Body of pancreas (tissue), 4 donors: Measurements from ENCODE around the gene FGD5. TPM values are rescaled to one million over a fixed set of nuclear protein-coding genes. Genes with fewer than 3 reads are reported as not detected.
A peak's percentile ranks its signal among the peaks of the same experiment; 100 is the strongest.

ENCODE experiments used
- ATAC-seq: fragments of 150-250 bp; one replicate; pipeline ENCODE4 v1.9.1; 2016
- DNase-seq, 4 donors: peaks; one replicate each; pipeline ENCODE4 v3.0.0-alpha.2; 2019
- H3K27ac ChIP-seq, 4 donors: fragments of 200-600 bp; sonication (generic); 1 replicate in 3 of 4; 2 replicates in 1 of 4; pipeline versions ENCODE4 v1.5.1 to v1.6.1; 2016 to 2019; ENCODE audit warnings: mild to moderate bottlenecking in 1 of 4, mixed read lengths in 1 of 4, moderate library complexity in 1 of 4
- H3K27me3 ChIP-seq, 2 donors: fragments of 200-600 bp; sonication (generic); one replicate each; pipeline ENCODE4 v1.6.0; 2016; ENCODE audit warnings: mild to moderate bottlenecking in 1 of 2
- H3K36me3 ChIP-seq, 2 donors: fragments of 200-600 bp; sonication (generic); replicated peaks in 1 of 2; 2 replicates each; pipeline ENCODE4 v1.5.1; 2016; ENCODE audit warnings: low read depth in 2 of 2; ENCODE audit not compliant: insufficient read depth in 1 of 2
- H3K4me1 ChIP-seq: fragments of 200-600 bp; sonication (generic); one replicate; pipeline ENCODE4 v1.6.0; 2016
- H3K4me3 ChIP-seq, 2 donors: fragments of 200-600 bp; sonication (generic); 1 replicate in 1 of 2; 2 replicates in 1 of 2; pipeline ENCODE4 v1.5.1; 2016 to 2019
- H3K9me3 ChIP-seq, 3 donors: fragments of 200-600 bp; sonication (generic); 1 replicate in 2 of 3; 2 replicates in 1 of 3; pipeline ENCODE4 v1.5.1; 2016
- CTCF ChIP-seq, 7 experiments: fragments of 450-650 bp in 4 of 7; fragments of 200-600 bp in 3 of 7; sonication (generic) in 3 of 7; IDR thresholded peaks; one replicate each; pipeline ENCODE4 v1.5.1; 2016 to 2019; ENCODE audit warnings: antibody characterized with exemption in 7 of 7
- POLR2A ChIP-seq, 3 donors: fragments of 450-650 bp; IDR thresholded peaks; one replicate each; pipeline ENCODE4 v1.6.1; 2016; ENCODE audit warnings: antibody characterized with exemption in 3 of 3, mild to moderate bottlenecking in 2 of 3
- WGBS, 2 donors: methylation state at CpG; one replicate each; pipeline ENCODE4 v1.1.5; 2017; 5-methylcytosine and 5-hydroxymethylcytosine counted together
- intact Hi-C: fragments of 100-400 bp; cut with DNase I; formaldehyde crosslinking; loops from one replicate; pipeline ENCODE4 v1.15.1; 2023
- total RNA-seq, 2 donors: library from RNA; depleted of rRNA; stranded (reverse); fragments of >200 nt; gene quantifications; one replicate each; pipeline ENCODE4 v1.1.0, GENCODE V29; 2016

The FGD5 gene
- total RNA-seq, 2 donors from 2014 or later: 4.9 to 7.8 TPM

GRCh38 chr3:14950274-14950673, 131.5 kb downstream of the FGD5 start:
- WGBS, 2 donors: 89 to 91% methylated on average over 2 of the region's 2 CpGs
- no peaks in the 10 kb centered on the region for H3K36me3 ChIP-seq
- no peak overlapping the region for H3K27ac ChIP-seq
- no peaks in the 10 kb centered on the region for H3K27me3 ChIP-seq
- no peaks in the 10 kb centered on the region for H3K9me3 ChIP-seq
- DNase-seq (no peak), ATAC-seq (no peak)
- peaks cover 31% of the 10 kb centered on the region for H3K4me1 ChIP-seq
- TF ChIP-seq POLR2A (IDR thresholded peaks at IDR 0.05): no peak
- no peak for TF ChIP-seq CTCF (IDR thresholded peaks at IDR 0.05)
- intact Hi-C loops: no loop called here
- H3K4me3 ChIP-seq: no peak overlapping the region

- Histone ChIP-seq H3K27ac (no peak overlapping the region), H3K27me3 (no peaks in the 10 kb centered on the region), H3K36me3 (no peaks in the 10 kb centered on the region), H3K9me3 (no peaks in the 10 kb centered on the region), H3K4me1 (peaks cover 24% of the 10 kb centered on the region), H3K4me3 (no peak overlapping the region)
- intact Hi-C loops: no loop called here
- DNase-seq: no peak
- no peak for TF ChIP-seq CTCF (IDR thresholded peaks at IDR 0.05)
- no peak for TF ChIP-seq POLR2A (IDR thresholded peaks at IDR 0.05)
- WGBS, 2 donors: 30 to 35% methylated on average over 1 of the region's 1 CpG
- no peak for ATAC-seq
These were observed 138.4 kb downstream of the FGD5 start for GRCh38 chr3:14957153-14957552.

- DNase-seq (no peak), ATAC-seq (no peak)
- Histone ChIP-seq H3K36me3 (no peaks in the 10 kb centered on the region), H3K27ac (no peak overlapping the region), H3K27me3 (no peaks in the 10 kb centered on the region), H3K4me3 (no peak overlapping the region), H3K9me3 (no peaks in the 10 kb centered on the region), H3K4me1 (peaks cover 24% of the 10 kb centered on the region)
- no peak for TF ChIP-seq POLR2A (IDR thresholded peaks at IDR 0.05)
- no peak for TF ChIP-seq CTCF (IDR thresholded peaks at IDR 0.05)
- intact Hi-C loops: no loop called here
- WGBS, 2 donors: 32% methylated on average over 1 of the region's 1 CpG
These were observed 139.2 kb downstream of the FGD5 start for GRCh38 chr3:14957925-14958324.

GRCh38 chr3:14959359-14959943, 140.7 kb downstream of the FGD5 start:
- no peaks in the 10 kb centered on the region for H3K27me3 ChIP-seq
- WGBS, 2 donors: 70 to 75% methylated on average over 2 of the region's 2 CpGs
- H3K9me3 ChIP-seq: no peaks in the 10 kb centered on the region
- TF ChIP-seq CTCF (IDR thresholded peaks at IDR 0.05): no peak
- TF ChIP-seq POLR2A (IDR thresholded peaks at IDR 0.05): no peak
- no peak for DNase-seq
- H3K4me3 ChIP-seq: no peak overlapping the region
- intact Hi-C loops: no loop called here
- H3K36me3 ChIP-seq: no peaks in the 10 kb centered on the region
- ATAC-seq: no peak
- peak overlapping the region in 1 of 4 donors; percentile 29 for H3K27ac ChIP-seq
- peaks cover 24% of the 10 kb centered on the region for H3K4me1 ChIP-seq

- TF ChIP-seq POLR2A (IDR thresholded peaks at IDR 0.05) (no peak), CTCF (IDR thresholded peaks at IDR 0.05) (no peak)
- Histone ChIP-seq H3K9me3 (no peaks in the 10 kb centered on the region), H3K36me3 (no peaks in the 10 kb centered on the region), H3K27me3 (no peaks in the 10 kb centered on the region), H3K4me3 (no peak overlapping the region), H3K27ac (no peak overlapping the region), H3K4me1 (peaks cover 8% of the 10 kb centered on the region)
- intact Hi-C loops: no loop called here
- DNase-seq: no peak
- no peak for ATAC-seq
- WGBS, 2 donors: 94 to 95% methylated on average over 5 of the region's 5 CpGs
These were observed 144.0 kb downstream of the FGD5 start for GRCh38 chr3:14962762-14963161.
